Esophagus (tissue), 2 donors: ENCODE data around the gene DGKG. TPM values are rescaled to one million over a fixed set of nuclear protein-coding genes. Genes with fewer than 3 reads are reported as not detected.

Experiments
- H3K27ac ChIP-seq, 2 donors: one replicate each; pipeline ENCODE4 v1.5.1; 2013; ENCODE audit warnings: low read depth in 2 of 2, mild to moderate bottlenecking in 2 of 2, inconsistent platforms in 1 of 2, low read length in 1 of 2, moderate library complexity in 1 of 2
- H3K27me3 ChIP-seq, 2 donors: one replicate each; pipeline ENCODE4 v1.6.1; 2013; ENCODE audit warnings: low read length in 2 of 2, control low read depth in 1 of 2, mild to moderate bottlenecking in 1 of 2; ENCODE audit not compliant: insufficient read depth in 2 of 2, control insufficient read depth in 1 of 2
- H3K36me3 ChIP-seq, 2 donors: one replicate each; pipeline ENCODE4 v1.6.1; 2013; ENCODE audit warnings: low read length in 1 of 2; ENCODE audit not compliant: control insufficient read depth in 2 of 2, insufficient read depth in 2 of 2
- H3K4me1 ChIP-seq, 2 donors: one replicate each; pipeline ENCODE4 v1.6.1; 2013; ENCODE audit warnings: low read length in 1 of 2; ENCODE audit not compliant: control insufficient read depth in 2 of 2, insufficient read depth in 2 of 2
- H3K4me3 ChIP-seq, 2 donors: one replicate each; pipeline ENCODE4 v1.5.1; 2013; ENCODE audit warnings: low read length in 2 of 2, mild to moderate bottlenecking in 2 of 2, low read depth in 1 of 2, moderate library complexity in 1 of 2
- H3K9me3 ChIP-seq, 2 donors: one replicate each; pipeline ENCODE4 v1.6.1; 2013; ENCODE audit warnings: mild to moderate bottlenecking in 2 of 2, low read depth in 1 of 2, low read length in 1 of 2, moderate library complexity in 1 of 2; ENCODE audit not compliant: control insufficient read depth in 2 of 2, insufficient read depth in 1 of 2
- WGBS, 2 donors: extraction: QIAGEN DNeasy Blood & Tissue Kit; methylation state at CpG; one replicate each; pipeline ENCODE4 v1.1.7; 2013; 5-methylcytosine and 5-hydroxymethylcytosine counted together
- polyA plus RNA-seq, 2 donors: library from polyadenylated mRNA; stranded (reverse); fragments of 200-250 nt; gene quantifications; one replicate each; pipeline ENCODE4 v1.2.3, GENCODE V29; 2013
- donor health status: healthy with polysubstance abuse.
- donor health status: Bipolar disorder and iron deficiency.

The DGKG gene
- polyA plus RNA-seq, 2 donors = 0.88 to 1.6 TPM

DNA sequence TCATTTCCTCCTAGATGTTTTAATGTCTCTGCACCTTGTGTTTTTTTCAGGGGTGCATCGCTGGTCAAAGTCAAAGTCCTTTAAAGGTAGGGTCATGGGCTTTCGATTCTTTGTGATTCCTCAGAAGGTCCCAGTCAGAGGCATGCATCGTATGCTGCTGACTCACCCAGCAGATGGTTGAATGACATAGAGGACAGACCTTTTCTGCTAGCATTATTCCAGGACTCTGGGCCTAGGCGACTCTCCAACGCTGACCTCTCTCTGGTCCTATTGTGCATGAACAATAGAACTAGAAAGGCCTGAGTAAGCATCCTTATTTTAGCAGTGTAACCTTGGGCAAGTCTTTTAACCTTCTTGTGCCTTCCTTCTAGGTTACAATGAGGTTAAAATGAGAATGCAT lies 75.9 kb downstream of the DGKG start:
- H3K9me3 ChIP-seq = no peaks in the 10 kb centered on the region
- H3K36me3 ChIP-seq = no peaks in the 10 kb centered on the region
- H3K4me3 ChIP-seq = no peak overlapping the region
- no peak overlapping the region for H3K27ac ChIP-seq
- H3K4me1 ChIP-seq = no peaks in the 10 kb centered on the region
- no peaks in the 10 kb centered on the region for H3K27me3 ChIP-seq
- WGBS, 2 donors = 83 to 86% methylated on average over 5 of the region's 5 CpGs

DNA sequence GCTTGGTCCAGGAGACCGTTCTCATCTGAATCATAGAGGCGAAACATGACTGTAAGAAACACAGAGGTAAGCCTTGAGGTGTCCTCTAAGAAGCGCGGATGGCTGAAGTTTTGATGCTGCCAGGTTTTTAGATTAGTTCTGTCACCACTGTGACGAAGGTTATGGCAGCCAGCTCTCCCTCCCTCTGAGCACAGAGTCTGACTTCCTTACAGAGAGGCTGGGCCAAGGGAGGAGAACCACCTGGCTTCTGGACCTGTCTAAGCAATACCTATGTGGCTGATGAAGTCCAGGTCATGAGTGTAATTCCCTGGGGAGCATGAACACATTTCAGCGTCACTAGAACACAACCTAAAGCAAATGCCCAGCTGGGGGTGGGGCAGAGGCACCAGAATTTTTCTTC lies 77.4 kb downstream of the DGKG start:
- Histone ChIP-seq H3K9me3 (no peaks in the 10 kb centered on the region), H3K4me1 (no peaks in the 10 kb centered on the region), H3K36me3 (no peaks in the 10 kb centered on the region), H3K27ac (no peak overlapping the region), H3K27me3 (no peaks in the 10 kb centered on the region), H3K4me3 (no peak overlapping the region)
- WGBS, 2 donors = 86 to 87% methylated on average over 6 of the region's 6 CpGs

GRCh38 chr3:186284349-186284652 lies 77.7 kb downstream of the DGKG start:
- H3K9me3 ChIP-seq = no peaks in the 10 kb centered on the region
- no peaks in the 10 kb centered on the region for H3K27me3 ChIP-seq
- H3K36me3 ChIP-seq = no peaks in the 10 kb centered on the region
- WGBS, 2 donors = 95% methylated on average over 8 of the region's 8 CpGs
- no peak overlapping the region for H3K4me3 ChIP-seq
- H3K4me1 ChIP-seq = no peaks in the 10 kb centered on the region
- H3K27ac ChIP-seq = no peak overlapping the region

GRCh38 chr3:186283651-186284348 lies 78.2 kb downstream of the DGKG start:
- Histone ChIP-seq H3K27me3 (no peaks in the 10 kb centered on the region), H3K27ac (no peak overlapping the region), H3K36me3 (no peaks in the 10 kb centered on the region), H3K9me3 (no peaks in the 10 kb centered on the region), H3K4me3 (no peak overlapping the region), H3K4me1 (no peaks in the 10 kb centered on the region)
- WGBS, 2 donors = 81 to 85% methylated on average over 6 of the region's 6 CpGs

GRCh38 chr3:186283096-186283495 lies 78.9 kb downstream of the DGKG start:
- no peak overlapping the region for H3K4me3 ChIP-seq
- no peaks in the 10 kb centered on the region for H3K9me3 ChIP-seq
- H3K36me3 ChIP-seq = no peaks in the 10 kb centered on the region
- no peaks in the 10 kb centered on the region for H3K4me1 ChIP-seq
- WGBS, 2 donors = 78 to 79% methylated on average over 8 of the region's 8 CpGs
- H3K27me3 ChIP-seq = no peaks in the 10 kb centered on the region
- H3K27ac ChIP-seq = no peak overlapping the region

DNA sequence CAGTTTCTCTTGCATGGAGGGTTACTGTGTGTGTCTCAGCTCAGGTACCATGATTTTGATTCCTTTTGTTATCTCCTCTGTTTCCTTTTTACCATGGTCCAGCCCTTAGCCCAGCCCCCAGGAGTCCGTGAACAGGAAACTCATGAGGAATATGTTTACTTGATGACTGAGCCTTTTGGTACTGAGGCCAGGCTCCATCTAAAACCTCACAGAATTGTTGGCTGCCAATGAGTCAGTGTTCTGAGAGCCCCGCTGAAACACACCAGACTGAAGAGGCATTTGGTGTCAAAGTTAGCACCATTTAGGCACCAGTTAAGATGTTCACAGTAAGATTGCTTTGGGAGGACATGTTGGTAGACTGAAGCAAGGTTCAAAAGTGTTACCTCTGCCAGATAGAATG lies 80.9 kb downstream of the DGKG start:
- H3K27ac ChIP-seq = no peak overlapping the region
- H3K9me3 ChIP-seq = no peaks in the 10 kb centered on the region
- WGBS, 2 donors = 38 to 47% methylated on average over 2 of the region's 2 CpGs
- no peaks in the 10 kb centered on the region for H3K4me1 ChIP-seq
- H3K27me3 ChIP-seq = no peaks in the 10 kb centered on the region
- no peaks in the 10 kb centered on the region for H3K36me3 ChIP-seq
- H3K4me3 ChIP-seq = no peak overlapping the region

DNA sequence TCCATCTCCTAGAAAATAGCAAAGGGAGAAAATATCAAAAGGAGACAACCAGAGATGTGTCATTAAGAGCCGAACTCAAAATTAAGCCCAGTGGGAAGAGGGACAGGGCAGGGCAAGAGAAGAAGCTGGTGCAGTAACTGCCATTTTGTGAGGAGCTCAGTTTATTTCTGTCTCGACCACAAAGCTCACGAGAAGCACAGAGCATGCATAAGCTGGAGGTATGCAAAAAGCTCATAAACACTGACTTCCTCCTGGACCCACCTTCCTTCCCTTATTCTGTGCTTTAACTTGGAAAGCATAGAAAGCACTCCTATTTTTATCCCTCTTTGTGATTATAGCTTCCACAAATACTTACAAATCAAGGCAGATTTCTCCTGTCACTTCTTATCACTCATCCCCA lies 81.3 kb downstream of the DGKG start:
- H3K27ac ChIP-seq = no peak overlapping the region
- H3K4me1 ChIP-seq = no peaks in the 10 kb centered on the region
- no peak overlapping the region for H3K4me3 ChIP-seq
- H3K9me3 ChIP-seq = no peaks in the 10 kb centered on the region
- 63 to 66% methylated on average over 3 of the region's 3 CpGs for WGBS, 2 donors
- no peaks in the 10 kb centered on the region for H3K27me3 ChIP-seq
- H3K36me3 ChIP-seq = no peaks in the 10 kb centered on the region

- no peaks in the 10 kb centered on the region for H3K4me1 ChIP-seq
- H3K27me3 ChIP-seq = no peaks in the 10 kb centered on the region
- H3K4me3 ChIP-seq = no peak overlapping the region
- no peaks in the 10 kb centered on the region for H3K9me3 ChIP-seq
- H3K27ac ChIP-seq = no peak overlapping the region
- H3K36me3 ChIP-seq = no peaks in the 10 kb centered on the region
- 34 to 44% methylated on average over 10 of the region's 10 CpGs for WGBS, 2 donors
Observed at GRCh38 chr3:186277268-186277909, 84.6 kb downstream of the DGKG start.

GRCh38 chr3:186275436-186275835 lies 86.6 kb downstream of the DGKG start:
- no peaks in the 10 kb centered on the region for H3K27me3 ChIP-seq
- no peak overlapping the region for H3K4me3 ChIP-seq
- H3K4me1 ChIP-seq = no peaks in the 10 kb centered on the region
- H3K36me3 ChIP-seq = no peaks in the 10 kb centered on the region
- H3K9me3 ChIP-seq = no peaks in the 10 kb centered on the region
- WGBS, 2 donors = 96 to 97% methylated on average over 5 of the region's 5 CpGs
- no peak overlapping the region for H3K27ac ChIP-seq

DNA sequence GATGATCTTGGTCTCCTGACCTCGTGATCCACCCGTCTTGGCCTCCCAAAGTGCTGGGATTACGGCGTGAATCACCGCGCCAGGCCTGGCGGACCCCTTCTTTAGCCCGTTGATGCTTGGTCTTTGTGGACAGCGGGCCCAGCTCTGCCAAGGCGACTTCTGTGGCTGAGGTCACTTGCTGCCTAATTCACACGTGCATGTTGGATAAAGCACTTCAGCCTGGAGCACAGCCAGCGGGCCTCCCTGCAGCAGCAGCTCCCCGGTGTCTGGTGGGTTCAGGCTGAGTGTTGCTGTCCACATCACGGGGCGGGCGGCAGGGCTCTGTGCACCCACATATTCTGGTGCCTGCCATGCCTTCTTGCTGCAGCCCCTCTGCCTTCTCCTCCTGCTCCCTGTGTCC lies 88.4 kb downstream of the DGKG start:
- Histone ChIP-seq H3K4me1 (no peaks in the 10 kb centered on the region), H3K27me3 (no peaks in the 10 kb centered on the region), H3K4me3 (no peak overlapping the region), H3K36me3 (no peaks in the 10 kb centered on the region), H3K9me3 (no peaks in the 10 kb centered on the region), H3K27ac (no peak overlapping the region)
- 80 to 87% methylated on average over 15 to 16 of the region's 16 CpGs for WGBS, 2 donors
